ENCODE results near the gene RAB4B.
A peak's percentile ranks its signal among the peaks of the same experiment; 100 is the strongest.
"Not testable (repeated sequence)": the region's sequence is repeated elsewhere in the genome, so short reads cannot be mapped to it uniquely, and the experiment has no call there.

The RAB4B gene

GRCh38 chr19:40819479-40820234 lies 41.6 kb downstream of the RAB4B start:
- TF ChIP-seq, protein P1, sequence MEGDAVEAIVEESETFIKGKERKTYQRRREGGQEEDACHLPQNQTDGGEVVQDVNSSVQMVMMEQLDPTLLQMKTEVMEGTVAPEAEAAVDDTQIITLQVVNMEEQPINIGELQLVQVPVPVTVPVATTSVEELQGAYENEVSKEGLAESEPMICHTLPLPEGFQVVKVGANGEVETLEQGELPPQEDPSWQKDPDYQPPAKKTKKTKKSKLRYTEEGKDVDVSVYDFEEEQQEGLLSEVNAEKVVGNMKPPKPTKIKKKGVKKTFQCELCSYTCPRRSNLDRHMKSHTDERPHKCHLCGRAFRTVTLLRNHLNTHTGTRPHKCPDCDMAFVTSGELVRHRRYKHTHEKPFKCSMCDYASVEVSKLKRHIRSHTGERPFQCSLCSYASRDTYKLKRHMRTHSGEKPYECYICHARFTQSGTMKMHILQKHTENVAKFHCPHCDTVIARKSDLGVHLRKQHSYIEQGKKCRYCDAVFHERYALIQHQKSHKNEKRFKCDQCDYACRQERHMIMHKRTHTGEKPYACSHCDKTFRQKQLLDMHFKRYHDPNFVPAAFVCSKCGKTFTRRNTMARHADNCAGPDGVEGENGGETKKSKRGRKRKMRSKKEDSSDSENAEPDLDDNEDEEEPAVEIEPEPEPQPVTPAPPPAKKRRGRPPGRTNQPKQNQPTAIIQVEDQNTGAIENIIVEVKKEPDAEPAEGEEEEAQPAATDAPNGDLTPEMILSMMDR (IDR thresholded peaks at IDR 0.05; ENCODE audit: low read length, missing control alignments), result peak; percentile 67
- not testable (repeated sequence) for H3K4me3 ChIP-seq (replicated peaks; ENCODE audit: low read depth, low read length)
- DNase-seq (ENCODE audit: low read depth), result peak; percentile 62

DNA sequence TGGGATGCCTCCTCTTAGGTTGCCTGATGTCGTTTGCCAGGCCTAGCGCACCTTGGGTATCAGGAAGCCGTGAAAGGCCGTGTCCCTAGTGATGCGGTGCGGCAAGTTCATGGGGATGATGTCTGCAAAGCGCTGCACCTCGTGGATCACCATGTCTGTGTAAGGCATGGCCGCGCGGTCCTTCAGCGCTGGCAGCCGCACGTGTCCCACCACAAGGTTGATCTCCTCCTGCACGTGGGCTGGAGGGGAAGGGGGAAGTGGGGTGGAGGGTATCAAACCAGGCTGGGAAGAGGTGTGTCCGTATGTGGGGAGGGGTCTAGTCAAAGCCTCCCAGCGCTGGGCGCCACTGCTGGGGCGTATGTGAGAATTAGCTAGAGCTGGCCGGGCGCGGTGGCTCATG lies 44.1 kb downstream of the RAB4B start:
- TF ChIP-seq, protein P1 (IDR thresholded peaks at IDR 0.05; ENCODE audit: low read length, missing control alignments), result no peak
- no peak for DNase-seq (ENCODE audit: low read depth)
- no peak overlapping the region for H3K4me3 ChIP-seq (replicated peaks; ENCODE audit: low read depth, low read length)

GRCh38 chr19:40822704-40823553 lies 44.9 kb downstream of the RAB4B start:
- DNase-seq (ENCODE audit: low read depth), result peak; percentile 66
- not testable (repeated sequence) for H3K4me3 ChIP-seq (replicated peaks; ENCODE audit: low read depth, low read length)

DNA sequence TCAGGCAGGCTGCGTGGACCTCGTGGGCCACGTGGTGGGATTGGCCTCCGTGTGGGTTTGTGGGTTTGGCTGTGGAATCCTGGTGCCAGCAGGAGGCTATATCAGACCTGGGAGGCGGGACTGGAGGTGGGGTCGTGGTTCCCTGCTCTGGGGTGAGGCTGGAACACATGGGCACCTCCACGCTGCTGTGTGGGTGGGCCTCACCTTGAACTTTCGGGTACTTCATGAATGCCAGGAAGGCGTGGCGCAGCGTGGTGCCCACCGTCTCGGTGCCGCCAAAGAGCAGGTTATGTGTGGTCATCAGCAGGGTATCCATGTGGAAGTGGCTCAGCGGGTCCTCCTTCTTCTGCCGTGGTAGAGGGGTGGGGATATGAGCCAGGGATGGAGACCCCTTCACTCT lies 46.9 kb downstream of the RAB4B start:
- not testable (repeated sequence) for H3K4me3 ChIP-seq (replicated peaks; ENCODE audit: low read depth, low read length); DNase-seq (ENCODE audit: low read depth)

- not testable (repeated sequence) for H3K4me3 ChIP-seq (replicated peaks; ENCODE audit: low read depth, low read length)
Observed at GRCh38 chr19:40825460-40826095, 47.5 kb downstream of the RAB4B start.

DNA sequence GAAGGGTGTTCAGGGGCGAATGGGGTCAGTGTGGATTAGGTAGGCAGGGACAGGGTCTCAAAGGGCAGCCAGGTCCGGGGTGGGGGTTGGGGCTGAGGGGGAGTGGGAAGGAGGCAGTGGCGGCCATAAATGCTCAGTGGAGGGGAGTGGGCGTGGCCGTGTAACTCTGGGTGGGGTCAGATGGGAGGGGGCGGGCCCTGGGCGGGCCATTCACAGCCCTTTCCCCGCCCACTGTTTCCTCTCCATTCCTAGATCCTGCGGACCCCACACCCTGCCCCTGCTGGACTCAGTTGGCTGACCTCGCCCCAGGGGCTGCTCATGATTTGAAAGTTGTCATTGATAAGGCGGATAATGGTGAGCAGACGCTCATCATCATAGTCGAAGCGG lies 48.3 kb downstream of the RAB4B start:
- H3K4me3 ChIP-seq (replicated peaks; ENCODE audit: low read depth, low read length); DNase-seq (ENCODE audit: low read depth): not testable (repeated sequence)

More at GRCh38 chr19:40825460-40826095, 47.5 kb downstream of the RAB4B start:
- DNase-seq (ENCODE audit: low read depth), result not testable (repeated sequence)

GRCh38 chr19:40826699-40827385 lies 48.8 kb downstream of the RAB4B start:
- DNase-seq (ENCODE audit: low read depth); H3K4me3 ChIP-seq (replicated peaks; ENCODE audit: low read depth, low read length): not testable (repeated sequence)

- TF ChIP-seq, protein P1 (IDR thresholded peaks at IDR 0.05; ENCODE audit: low read length, missing control alignments), result no peak
- H3K4me3 ChIP-seq (replicated peaks; ENCODE audit: low read depth, low read length), result no peak overlapping the region
- no peak for DNase-seq (ENCODE audit: low read depth)
Observed at GRCh38 chr19:40827386-40828247, 49.6 kb downstream of the RAB4B start.

GRCh38 chr19:40829205-40829604 lies 51.2 kb downstream of the RAB4B start:
- no peak overlapping the region for H3K4me3 ChIP-seq (replicated peaks; ENCODE audit: low read depth, low read length)
- TF ChIP-seq, protein P1 (IDR thresholded peaks at IDR 0.05; ENCODE audit: low read length, missing control alignments), result no peak

DNA sequence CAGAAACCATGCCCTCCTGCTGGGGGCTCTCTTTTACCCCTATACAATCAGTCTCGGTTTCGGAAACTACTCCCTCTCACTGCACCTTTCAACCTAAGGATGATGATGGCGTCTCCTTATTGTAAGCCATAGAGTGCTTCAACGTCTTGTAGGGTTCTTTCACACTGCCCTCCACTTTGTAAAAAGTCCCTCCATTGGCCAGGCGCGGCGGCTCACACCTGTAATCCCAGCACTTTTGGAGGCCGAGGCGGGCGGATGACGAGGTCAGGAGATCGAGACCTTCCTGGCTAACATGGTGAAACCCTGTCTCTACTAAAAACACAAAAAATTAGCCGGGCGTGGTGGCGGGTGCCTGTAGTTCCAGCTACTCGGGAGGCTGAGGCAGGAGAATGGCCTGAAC lies 52.7 kb downstream of the RAB4B start:
- DNase-seq (ENCODE audit: low read depth); H3K4me3 ChIP-seq (replicated peaks; ENCODE audit: low read depth, low read length): not testable (repeated sequence)

More at GRCh38 chr19:40829205-40829604, 51.2 kb downstream of the RAB4B start:
- no peak for DNase-seq (ENCODE audit: low read depth)
